Hepatocyte (in vitro differentiated cells): ENCODE measurements around the gene FAM169A. TPM values are rescaled to one million over a fixed set of nuclear protein-coding genes. Genes with fewer than 3 reads are reported as not detected.

Experiments
- DNase-seq: peaks from one replicate; pipeline ENCODE4 v3.0.0-alpha.2; 2016; ENCODE audit warnings: low spot score
- H2AFZ ChIP-seq: fragments of 200-600 bp; sonication (generic); 2 replicates; pipeline ENCODE4 v1.6.0; 2016; ENCODE audit warnings: antibody characterized with exemption, mild to moderate bottlenecking
- H3K27ac ChIP-seq: fragments of 200-600 bp; sonication (generic); 2 replicates; pipeline ENCODE4 v1.5.1; 2016; ENCODE audit warnings: mild to moderate bottlenecking
- H3K27me3 ChIP-seq: fragments of 200-600 bp; sonication (generic); 2 replicates; pipeline ENCODE4 v1.6.1; 2016
- H3K36me3 ChIP-seq: fragments of 200-600 bp; sonication (generic); replicated peaks from 2 replicates; pipeline ENCODE4 v1.5.1; 2016; ENCODE audit warnings: low read depth; ENCODE audit not compliant: insufficient read depth
- H3K4me1 ChIP-seq: fragments of 200-600 bp; sonication (generic); 2 replicates; pipeline ENCODE4 v1.5.1; 2016; ENCODE audit warnings: mild to moderate bottlenecking, moderate library complexity; ENCODE audit not compliant: insufficient read depth
- H3K4me2 ChIP-seq: fragments of 200-600 bp; sonication (generic); 2 replicates; pipeline ENCODE4 v1.6.0; 2016
- H3K4me3 ChIP-seq: fragments of 200-600 bp; sonication (generic); 2 replicates; pipeline ENCODE4 v1.5.1; 2016; ENCODE audit warnings: mild to moderate bottlenecking
- H3K79me2 ChIP-seq: fragments of 200-600 bp; sonication (generic); 2 replicates; pipeline ENCODE4 v1.6.0; 2017; ENCODE audit warnings: mild to moderate bottlenecking
- H3K9me2 ChIP-seq: fragments of 200-600 bp; sonication (generic); replicated peaks from 2 replicates; pipeline ENCODE4 v1.6.0; 2017; ENCODE audit warnings: mild to moderate bottlenecking; ENCODE audit not compliant: insufficient read depth
- H3K9me3 ChIP-seq: fragments of 200-600 bp; sonication (generic); 2 replicates; pipeline ENCODE4 v1.5.1; 2016; ENCODE audit warnings: low read depth, mild to moderate bottlenecking
- H4K20me1 ChIP-seq: fragments of 200-600 bp; sonication (generic); 2 replicates; pipeline ENCODE4 v1.6.0; 2016; ENCODE audit warnings: mild to moderate bottlenecking; ENCODE audit not compliant: insufficient read depth, poor library complexity, severe bottlenecking
- EZH2 ChIP-seq: fragments of 200-600 bp; sonication (generic); IDR thresholded peaks from 2 replicates; pipeline ENCODE4 v1.6.1; 2016; ENCODE audit warnings: antibody characterized with exemption, mild to moderate bottlenecking, borderline replicate concordance
- EZH2phosphoT487 ChIP-seq: fragments of 200-600 bp; sonication (generic); IDR thresholded peaks from one replicate; pipeline ENCODE4 v1.6.1; 2018; ENCODE audit warnings: antibody characterized with exemption, mild to moderate bottlenecking, low read depth, moderate library complexity; ENCODE audit not compliant: unreplicated experiment, severe bottlenecking
- WGBS: methylation state at CpG from one replicate; pipeline ENCODE4 v1.1.6; 2016; ENCODE audit warnings: low lambda C conversion rate; ENCODE audit errors: missing lambda C conversion rate; 5-methylcytosine and 5-hydroxymethylcytosine counted together
- polyA plus RNA-seq: library from polyadenylated mRNA; unstranded; fragments of >200 nt; fragmentation: Nextera tagmentation; extraction: Ambion mirVana; gene quantifications from 2 replicates; pipeline ENCODE4 v1.2.1, GENCODE V29; 2016
- total RNA-seq: library from RNA; depleted of rRNA; stranded (reverse); fragments of >200 nt; gene quantifications from 2 replicates; pipeline ENCODE4 v1.2.3, GENCODE V29; 2014
- TF ChIP-seq, protein P1 (sequence below): fragments of 200-600 bp; sonication (generic); IDR thresholded peaks from 2 replicates; pipeline ENCODE4 v1.5.1; 2016; ENCODE audit warnings: antibody characterized with exemption, mild to moderate bottlenecking; ENCODE audit not compliant: poor library complexity

Gene FAM169A
- total and polyA plus RNA-seq, 2 experiments from 2014 or later, result 3.1 to 16.2 TPM

DNA sequence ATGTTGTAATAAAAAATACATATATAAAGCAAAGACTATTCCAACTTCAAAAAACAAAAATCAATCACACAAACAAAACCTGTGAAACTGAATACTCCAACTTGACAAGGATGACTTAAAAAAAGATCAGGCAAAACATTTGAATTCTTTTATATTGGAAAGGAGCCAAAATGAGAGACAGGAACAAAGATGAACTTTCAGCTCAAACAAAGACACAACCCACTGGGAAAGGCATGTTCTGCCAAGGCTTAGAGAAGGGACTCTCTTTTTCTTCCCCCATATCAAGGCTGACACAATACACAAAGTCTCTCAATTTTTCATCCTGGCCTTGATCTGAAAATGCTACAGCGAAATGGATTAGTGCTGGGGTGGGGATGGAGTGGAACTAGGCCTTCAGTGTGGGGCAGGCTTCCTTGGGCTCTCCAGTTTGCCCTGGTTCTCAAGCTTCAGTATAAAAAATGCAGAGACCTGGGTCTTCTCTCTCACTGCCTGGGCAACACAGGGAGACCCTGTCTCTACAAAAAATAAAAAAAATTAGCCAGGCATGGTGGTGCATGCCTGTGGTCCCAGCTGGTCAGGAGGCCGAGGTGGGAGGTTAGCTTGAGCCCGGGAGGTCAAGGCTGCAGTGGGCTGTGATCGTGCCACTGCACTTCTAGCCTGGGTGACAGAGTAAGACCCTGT is 11.6 kb upstream of the FAM169A start:
- Histone ChIP-seq H3K4me2 (no peak overlapping the region), H3K27me3 (no peaks in the 10 kb centered on the region), H4K20me1 (no peaks in the 10 kb centered on the region), H3K27ac (no peak overlapping the region), H2AFZ (no peak overlapping the region), H3K9me3 (no peaks in the 10 kb centered on the region), H3K4me1 (no peaks in the 10 kb centered on the region), H3K79me2 (no peaks in the 10 kb centered on the region), H3K4me3 (no peak overlapping the region), H3K9me2 (no peaks in the 10 kb centered on the region), H3K36me3 (no peaks in the 10 kb centered on the region)
- no peak for DNase-seq
- TF ChIP-seq, protein P1, sequence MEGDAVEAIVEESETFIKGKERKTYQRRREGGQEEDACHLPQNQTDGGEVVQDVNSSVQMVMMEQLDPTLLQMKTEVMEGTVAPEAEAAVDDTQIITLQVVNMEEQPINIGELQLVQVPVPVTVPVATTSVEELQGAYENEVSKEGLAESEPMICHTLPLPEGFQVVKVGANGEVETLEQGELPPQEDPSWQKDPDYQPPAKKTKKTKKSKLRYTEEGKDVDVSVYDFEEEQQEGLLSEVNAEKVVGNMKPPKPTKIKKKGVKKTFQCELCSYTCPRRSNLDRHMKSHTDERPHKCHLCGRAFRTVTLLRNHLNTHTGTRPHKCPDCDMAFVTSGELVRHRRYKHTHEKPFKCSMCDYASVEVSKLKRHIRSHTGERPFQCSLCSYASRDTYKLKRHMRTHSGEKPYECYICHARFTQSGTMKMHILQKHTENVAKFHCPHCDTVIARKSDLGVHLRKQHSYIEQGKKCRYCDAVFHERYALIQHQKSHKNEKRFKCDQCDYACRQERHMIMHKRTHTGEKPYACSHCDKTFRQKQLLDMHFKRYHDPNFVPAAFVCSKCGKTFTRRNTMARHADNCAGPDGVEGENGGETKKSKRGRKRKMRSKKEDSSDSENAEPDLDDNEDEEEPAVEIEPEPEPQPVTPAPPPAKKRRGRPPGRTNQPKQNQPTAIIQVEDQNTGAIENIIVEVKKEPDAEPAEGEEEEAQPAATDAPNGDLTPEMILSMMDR, result no peak
- TF ChIP-seq EZH2 (no peak), EZH2phosphoT487 (no peak)
- WGBS, result 89% methylated on average over 4 of the region's 4 CpGs

DNA sequence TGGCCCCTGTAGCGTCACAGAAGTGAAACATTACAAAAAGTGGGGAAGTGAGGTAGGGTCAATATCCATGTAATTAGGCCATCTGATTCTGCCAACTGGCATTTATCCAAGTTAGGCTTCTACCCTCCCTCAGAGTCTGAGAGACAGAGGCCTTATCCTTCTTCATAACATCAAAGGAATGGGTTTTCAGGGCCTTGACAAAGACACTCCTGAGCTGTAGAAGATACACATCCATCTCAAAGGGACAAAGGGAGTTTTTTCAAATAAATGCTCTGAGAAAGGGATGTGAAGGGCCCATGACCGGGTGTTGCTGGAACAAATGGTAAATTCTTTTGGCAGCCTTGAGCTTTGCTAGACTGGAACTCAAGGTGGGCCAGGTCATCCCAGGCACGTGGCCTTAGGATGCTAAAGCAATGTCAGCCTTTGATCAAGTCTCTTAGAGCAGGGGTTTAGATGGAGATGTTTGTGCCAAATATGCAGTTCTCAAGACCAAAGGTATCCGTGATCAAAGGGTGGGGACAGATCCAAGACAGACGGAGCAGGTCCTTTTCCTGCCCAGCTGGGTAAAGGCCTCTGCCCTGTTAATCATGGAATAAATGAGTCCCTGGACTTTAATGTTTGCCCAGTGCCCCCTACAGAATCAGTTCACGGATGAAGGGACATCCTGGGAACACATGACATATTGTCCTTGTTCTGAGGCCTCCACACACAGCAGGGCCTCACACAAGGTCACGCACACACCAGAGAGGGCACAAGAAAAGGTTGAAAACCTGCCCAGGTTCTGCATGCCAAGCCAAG is 10.0 kb upstream of the FAM169A start:
- no peaks in the 10 kb centered on the region for H4K20me1 ChIP-seq
- no peak overlapping the region for H3K27ac ChIP-seq
- no peaks in the 10 kb centered on the region for H3K9me3 ChIP-seq
- H3K4me2 ChIP-seq, result no peak overlapping the region
- H3K36me3 ChIP-seq, result no peaks in the 10 kb centered on the region
- H3K27me3 ChIP-seq, result no peaks in the 10 kb centered on the region
- DNase-seq, result no peak
- H3K79me2 ChIP-seq, result no peaks in the 10 kb centered on the region
- TF ChIP-seq, protein P1, result no peak
- TF ChIP-seq EZH2phosphoT487 (no peak), EZH2 (no peak)
- H3K4me1 ChIP-seq, result no peaks in the 10 kb centered on the region
- H3K4me3 ChIP-seq, result no peak overlapping the region
- 90% methylated on average over 7 of the region's 7 CpGs for whole genome bisulfite sequencing
- no peaks in the 10 kb centered on the region for H3K9me2 ChIP-seq
- H2AFZ ChIP-seq, result no peak overlapping the region

DNA sequence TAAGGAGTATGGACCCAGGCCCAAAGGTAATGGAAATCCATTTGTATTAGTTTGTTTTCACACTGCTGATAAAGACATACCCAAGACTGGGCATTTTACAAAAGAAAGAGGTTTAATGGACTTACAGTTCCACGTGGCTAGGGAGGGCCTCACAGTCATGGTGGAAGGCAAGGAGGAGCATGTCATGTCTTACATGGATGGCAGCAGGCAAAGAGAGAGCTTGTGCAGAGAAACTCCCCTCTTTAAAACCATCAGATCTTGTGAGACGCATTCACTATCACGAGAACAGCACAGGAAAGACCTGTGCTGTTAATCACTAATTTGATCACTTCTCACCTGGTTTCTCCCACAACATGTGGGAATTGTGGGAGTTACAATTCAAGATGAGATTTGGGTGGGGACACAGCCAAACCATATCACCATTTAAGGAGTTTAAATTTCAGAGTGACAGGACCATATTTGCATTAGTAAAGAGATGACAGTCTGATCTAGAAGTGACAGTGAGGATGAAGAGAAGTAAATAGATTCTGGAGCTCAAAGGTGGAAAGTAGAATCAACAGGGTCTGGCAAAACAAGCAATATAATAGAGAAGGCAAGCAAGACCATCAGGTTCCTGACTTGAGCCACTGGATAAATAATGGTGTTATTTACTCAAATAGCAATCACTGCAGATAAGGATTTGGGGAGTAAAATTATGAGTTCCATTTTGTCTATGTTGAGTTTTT is 7.5 kb upstream of the FAM169A start:
- Histone ChIP-seq H3K9me3 (no peaks in the 10 kb centered on the region), H3K79me2 (no peaks in the 10 kb centered on the region), H3K4me3 (no peak overlapping the region), H3K27me3 (no peaks in the 10 kb centered on the region), H3K27ac (no peak overlapping the region), H3K4me2 (no peak overlapping the region), H3K9me2 (no peaks in the 10 kb centered on the region), H4K20me1 (no peaks in the 10 kb centered on the region), H3K4me1 (no peaks in the 10 kb centered on the region), H2AFZ (no peak overlapping the region), H3K36me3 (no peaks in the 10 kb centered on the region)
- WGBS, result 91% methylated on average over 3 of the region's 3 CpGs
- TF ChIP-seq EZH2 (no peak), EZH2phosphoT487 (no peak)
- TF ChIP-seq, protein P1, result no peak
- DNase-seq, result no peak
